IMR-90 (cell line): ENCODE data around the gene HMCES. TPM values are rescaled to one million over a fixed set of nuclear protein-coding genes. Genes with fewer than 3 reads are reported as not detected.

Experiments used
- ATAC-seq: fragments of 200-7000 bp; cut with Tn5 transposase; 2 replicates; pipeline ENCODE4 v1.9.1; 2020; ENCODE audit warnings: low read depth, mild to moderate bottlenecking, moderate library complexity
- BruUV-seq: library from RNA; stranded (reverse); fragments of 400-500 nt; replicated peaks from 2 replicates; lab custom pipeline; 2021; lab: Mats Ljungman, UMichigan
- CTCF ChIA-PET: fragments of 300-600 bp; formaldehyde crosslinking; extraction: SDS; loops from one replicate; lab custom pipeline; 2021; ENCODE audit warnings: antibody characterized with exemption; lab: Yijun Ruan, JAX
- POLR2A ChIA-PET: fragments of 300-600 bp; sonication (Branson Sonifier 250); formaldehyde crosslinking; loops from one replicate; lab custom pipeline; 2022; ENCODE audit warnings: antibody characterized with exemption; ENCODE audit not compliant: unreplicated experiment; lab: Charles Lee
- DNase-seq: peaks from one replicate; pipeline ENCODE4 v3.0.0; 2013
- H2AFZ ChIP-seq: replicated peaks from 2 replicates; pipeline ENCODE3; 2013; ENCODE audit warnings: low read length, mild to moderate bottlenecking; ENCODE audit not compliant: poor library complexity
- H2AK5ac ChIP-seq: 2 replicates; pipeline ENCODE4 v1.6.1; 2013; ENCODE audit warnings: low read depth, low read length, inconsistent platforms
- H2AK9ac ChIP-seq: replicated peaks from 2 replicates; pipeline ENCODE3; 2013; ENCODE audit warnings: mild to moderate bottlenecking, low read depth, low read length, moderate library complexity; ENCODE audit not compliant: poor library complexity
- H2BK120ac ChIP-seq: 2 replicates; pipeline ENCODE4 v1.6.1; 2013; ENCODE audit warnings: low read depth, low read length, inconsistent platforms
- H2BK15ac ChIP-seq: 3 replicates; pipeline ENCODE4 v1.6.1; 2013; ENCODE audit warnings: low read depth, low read length, inconsistent platforms
- H2BK20ac ChIP-seq: 2 replicates; pipeline ENCODE4 v1.6.1; 2013; ENCODE audit warnings: low read depth, mild to moderate bottlenecking, inconsistent platforms, low read length, moderate library complexity
- H2BK5ac ChIP-seq: 2 replicates; pipeline ENCODE4 v1.6.1; 2013; ENCODE audit warnings: mild to moderate bottlenecking, low read depth, low read length, inconsistent platforms; ENCODE audit not compliant: poor library complexity, severe bottlenecking
- H3K14ac ChIP-seq: replicated peaks from 2 replicates; pipeline ENCODE4 v1.6.1; 2013; ENCODE audit warnings: low read depth, low read length, inconsistent platforms
- H3K18ac ChIP-seq: 2 replicates; pipeline ENCODE4 v1.6.1; 2013; ENCODE audit warnings: low read depth, low read length, control low read depth
- H3K23ac ChIP-seq: 2 replicates; pipeline ENCODE4 v1.6.1; 2013; ENCODE audit warnings: low read depth, low read length, inconsistent platforms
- H3K27ac ChIP-seq: 2 replicates; pipeline ENCODE4 v1.5.1; 2013; ENCODE audit warnings: mild to moderate bottlenecking, control low read depth, low read length; ENCODE audit not compliant: insufficient read depth
- H3K27me3 ChIP-seq: 2 replicates; pipeline ENCODE4 v1.6.1; 2013; ENCODE audit warnings: low read length; ENCODE audit not compliant: control insufficient read depth, insufficient read depth
- H3K36me3 ChIP-seq: 2 replicates; pipeline ENCODE4 v1.6.1; 2013; ENCODE audit warnings: low read length, mixed read lengths; ENCODE audit not compliant: control insufficient read depth, insufficient read depth
- H3K4ac ChIP-seq: 2 replicates; pipeline ENCODE4 v1.6.1; 2013; ENCODE audit warnings: low read depth, low read length, inconsistent platforms
- H3K4me1 ChIP-seq: 2 replicates; pipeline ENCODE4 v1.6.1; 2013; ENCODE audit warnings: low read length, mixed read lengths; ENCODE audit not compliant: control insufficient read depth, insufficient read depth
- H3K4me2 ChIP-seq: 2 replicates; pipeline ENCODE4 v1.6.1; 2013; ENCODE audit warnings: low read depth, mild to moderate bottlenecking, control low read depth, low read length, moderate library complexity
- H3K4me3 ChIP-seq: 2 replicates; pipeline ENCODE4 v1.5.1; 2013; ENCODE audit warnings: low read depth, mild to moderate bottlenecking, control low read depth, low read length, moderate library complexity; ENCODE audit not compliant: insufficient read depth
- H3K56ac ChIP-seq: 2 replicates; pipeline ENCODE4 v1.6.1; 2013; ENCODE audit warnings: low read length, inconsistent platforms; ENCODE audit not compliant: insufficient read depth; ENCODE audit errors: extremely low read depth
- H3K79me1 ChIP-seq, 2 experiments: 2 replicates each; pipeline ENCODE4 v1.6.1; 2013; ENCODE audit warnings: low read length in 2 of 2, inconsistent platforms in 1 of 2, low read depth in 1 of 2
- H3K9ac ChIP-seq: 2 replicates; pipeline ENCODE4 v1.6.1; 2013; ENCODE audit warnings: low read depth, low read length, control low read depth
- H3K9me1 ChIP-seq: 2 replicates; pipeline ENCODE4 v1.6.1; 2013; ENCODE audit warnings: low read length, inconsistent platforms; ENCODE audit not compliant: insufficient read depth
- H3K9me3 ChIP-seq: 2 replicates; pipeline ENCODE4 v1.6.1; 2013; ENCODE audit warnings: low read length; ENCODE audit not compliant: control insufficient read depth, insufficient read depth
- H4K20me1 ChIP-seq: 2 replicates; pipeline ENCODE4 v1.6.1; 2013; ENCODE audit warnings: low read length, inconsistent platforms; ENCODE audit not compliant: insufficient read depth
- H4K5ac ChIP-seq: 2 replicates; pipeline ENCODE4 v1.6.1; 2013; ENCODE audit warnings: mild to moderate bottlenecking, low read depth, low read length, control low read depth
- H4K8ac ChIP-seq, 2 experiments: 2 replicates each; pipeline ENCODE4 v1.6.1; 2013; ENCODE audit warnings: low read depth in 2 of 2, low read length in 2 of 2, control low read depth in 1 of 2, inconsistent platforms in 1 of 2
- H4K91ac ChIP-seq: 2 replicates; pipeline ENCODE4 v1.6.1; 2013; ENCODE audit warnings: low read depth, low read length, inconsistent platforms; ENCODE audit not compliant: insufficient read depth
- BHLHE40 ChIP-seq: fragments of 150-350 bp; IDR thresholded peaks from 2 replicates; pipeline ENCODE4 v1.6.1; 2016; ENCODE audit warnings: mild to moderate bottlenecking, low read depth, low read length
- CEBPB ChIP-seq: IDR thresholded peaks from 2 replicates; pipeline ENCODE4 v1.6.1; 2012; ENCODE audit warnings: low read depth, low read length, improper control_type of control experiment
- CHD1 ChIP-seq: IDR thresholded peaks from 2 replicates; pipeline ENCODE4 v1.6.1; 2012; ENCODE audit warnings: low read depth, low read length, improper control_type of control experiment
- FOS ChIP-seq: fragments of 150-350 bp; IDR thresholded peaks from 2 replicates; pipeline ENCODE4 v1.6.1; 2016; ENCODE audit warnings: low read depth, low read length
- MXI1 ChIP-seq: IDR thresholded peaks from 2 replicates; pipeline ENCODE4 v1.6.1; 2012; ENCODE audit warnings: low read depth, mild to moderate bottlenecking, low read length, moderate library complexity, borderline replicate concordance
- NFE2L2 ChIP-seq: fragments of 150-350 bp; IDR thresholded peaks from 2 replicates; pipeline ENCODE4 v1.6.1; 2016; ENCODE audit warnings: low read depth, mild to moderate bottlenecking, low read length
- RAD21 ChIP-seq: IDR thresholded peaks from 2 replicates; pipeline ENCODE4 v1.6.1; 2012; ENCODE audit warnings: low read length, improper control_type of control experiment
- RCOR1 ChIP-seq: IDR thresholded peaks from 2 replicates; pipeline ENCODE4 v1.6.1; 2012; ENCODE audit warnings: mild to moderate bottlenecking, low read length, improper control_type of control experiment; ENCODE audit not compliant: insufficient replicate concordance
- WGBS, 2 experiments: methylation state at CpG; one replicate each; pipeline versions ENCODE4 v1.1.5 to v1.1.7; 2013; ENCODE audit warnings: missing lambda C conversion rate in 2 of 2; ENCODE audit not compliant: insufficient read length in 1 of 2; ENCODE audit errors: extremely low coverage in 2 of 2; 5-methylcytosine and 5-hydroxymethylcytosine counted together
- dilution Hi-C: fragments of 300-500 bp; cut with HindIII; formaldehyde crosslinking; loops from one replicate; pipeline ENCODE4 v1.14.3; 2018; ENCODE audit warnings: low sequenced_read_pairs; ENCODE audit not compliant: unreplicated experiment
- in situ Hi-C: fragments of 300-500 bp; cut with MboI; formaldehyde crosslinking; loops from 3 replicates; pipeline ENCODE4 v1.14.3; 2019; ENCODE audit warnings: low sequenced_read_pairs, inconsistent platforms, mixed read lengths
- intact Hi-C: fragments of 100-400 bp; cut with micrococcal nuclease; formaldehyde crosslinking; loops from 2 replicates; pipeline ENCODE4 v1.10.0; 2022
- polyA plus RNA-seq, 3 experiments: library from polyadenylated mRNA; depleted of rRNA; stranded (reverse); fragments of >200 nt; gene quantifications; 2 replicates each; pipeline ENCODE4 v1.2.3, GENCODE V29; 2012; ENCODE audit warnings: low replicate concordance in 1 of 3
- total RNA-seq: library from RNA; depleted of rRNA; stranded (reverse); fragments of >200 nt; gene quantifications from 2 replicates; pipeline ENCODE4 v1.2.3, GENCODE V29; 2012
- TF ChIP-seq, protein P1 (sequence below): conservative IDR thresholded peaks from 2 replicates; pipeline ENCODE4 v1.5.1; 2012; ENCODE audit warnings: mild to moderate bottlenecking, low read depth, low read length, improper control_type of control experiment
- TF ChIP-seq, protein P2 (sequence below): fragments of 150-350 bp; IDR thresholded peaks from 2 replicates; pipeline ENCODE4 v1.6.1; 2016; ENCODE audit warnings: low read depth, mild to moderate bottlenecking, low read length, moderate library complexity, borderline replicate concordance
- TF ChIP-seq, protein P3 (sequence below): fragments of 150-350 bp; IDR thresholded peaks from 2 replicates; pipeline ENCODE4 v1.6.1; 2017; ENCODE audit warnings: mild to moderate bottlenecking, antibody characterized with exemption, low read length, low read depth

HMCES gene
- total and polyA plus RNA-seq, 2 of the 4 experiments (the other 2 are of a cell fraction): 26.0 to 30.5 TPM

DNA sequence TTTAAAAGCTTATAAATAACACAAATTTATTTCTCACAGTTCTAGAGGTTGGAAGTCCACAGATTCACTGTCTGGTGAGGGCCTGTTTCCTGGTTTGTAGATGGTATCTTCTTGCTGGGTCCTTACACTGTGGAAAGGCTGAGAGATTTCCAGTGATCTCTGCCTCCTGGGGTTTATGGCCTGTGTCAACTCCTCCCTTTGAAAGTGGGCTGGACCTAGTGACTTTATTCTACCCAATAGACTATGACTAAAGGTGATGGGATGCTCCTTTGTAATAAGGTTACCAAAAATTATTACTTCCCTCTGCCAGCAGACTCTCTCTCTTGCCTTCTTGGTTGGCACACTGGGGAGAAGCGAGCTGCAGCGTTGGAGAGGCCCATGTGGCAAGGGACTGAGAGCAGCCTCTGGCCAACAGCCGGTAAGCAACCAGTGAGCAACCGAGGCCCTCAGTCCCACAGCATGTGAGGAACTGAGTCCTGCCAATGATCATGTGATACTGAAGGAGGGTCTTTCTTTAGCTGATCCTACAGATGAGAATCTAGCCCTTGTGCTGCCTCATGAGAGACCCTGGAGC lies 43.2 kb upstream of the HMCES start:
- Histone ChIP-seq H2BK15ac (no peak overlapping the region), H2BK5ac (no peak overlapping the region), H3K56ac (no peak overlapping the region), H3K27ac (no peak overlapping the region), H4K91ac (no peak overlapping the region), H3K23ac (no peak overlapping the region), H2BK20ac (no peak overlapping the region), H3K4me1 (peaks cover 3% of the 10 kb centered on the region), H3K4me2 (no peak overlapping the region), H3K9me1 (peaks cover 6% of the 10 kb centered on the region), H2BK120ac (no peak overlapping the region), H3K18ac (no peak overlapping the region), H2AFZ (no peak overlapping the region), H3K79me1 (peaks cover 0 to 7% of the 10 kb centered on the region in 2 experiments; a peak in 2 of 4 replicates), H3K14ac (no peak overlapping the region), H3K4ac (no peak overlapping the region; the same call in 1 of the 2 replicates), H4K20me1 (no peaks in the 10 kb centered on the region), H2AK5ac (no peak overlapping the region), H2AK9ac (no peak overlapping the region), H3K9ac (no peak overlapping the region), H4K8ac (no peak overlapping the region), H4K5ac (no peak overlapping the region), H3K36me3 (no peaks in the 10 kb centered on the region), H3K4me3 (no peak overlapping the region), H3K9me3 (no peaks in the 10 kb centered on the region), H3K27me3 (no peaks in the 10 kb centered on the region)
- in situ Hi-C loops (no loop called here), intact Hi-C loops (no loop called here), dilution Hi-C loops (no loop called here)
- CTCF ChIA-PET: no interaction called here
- no TSS peak for BruUV-seq
- 92% methylated on average over 3 of the region's 4 CpGs; no CpG with 5 or more reads in 1 of the 2 experiments for WGBS, 2 experiments
- DNase-seq (no peak), ATAC-seq (no peak)
- POLR2A ChIA-PET: no interaction called here
- TF ChIP-seq, protein P1, sequence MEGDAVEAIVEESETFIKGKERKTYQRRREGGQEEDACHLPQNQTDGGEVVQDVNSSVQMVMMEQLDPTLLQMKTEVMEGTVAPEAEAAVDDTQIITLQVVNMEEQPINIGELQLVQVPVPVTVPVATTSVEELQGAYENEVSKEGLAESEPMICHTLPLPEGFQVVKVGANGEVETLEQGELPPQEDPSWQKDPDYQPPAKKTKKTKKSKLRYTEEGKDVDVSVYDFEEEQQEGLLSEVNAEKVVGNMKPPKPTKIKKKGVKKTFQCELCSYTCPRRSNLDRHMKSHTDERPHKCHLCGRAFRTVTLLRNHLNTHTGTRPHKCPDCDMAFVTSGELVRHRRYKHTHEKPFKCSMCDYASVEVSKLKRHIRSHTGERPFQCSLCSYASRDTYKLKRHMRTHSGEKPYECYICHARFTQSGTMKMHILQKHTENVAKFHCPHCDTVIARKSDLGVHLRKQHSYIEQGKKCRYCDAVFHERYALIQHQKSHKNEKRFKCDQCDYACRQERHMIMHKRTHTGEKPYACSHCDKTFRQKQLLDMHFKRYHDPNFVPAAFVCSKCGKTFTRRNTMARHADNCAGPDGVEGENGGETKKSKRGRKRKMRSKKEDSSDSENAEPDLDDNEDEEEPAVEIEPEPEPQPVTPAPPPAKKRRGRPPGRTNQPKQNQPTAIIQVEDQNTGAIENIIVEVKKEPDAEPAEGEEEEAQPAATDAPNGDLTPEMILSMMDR: no peak
- TF ChIP-seq CEBPB (no peak), FOS (no peak), CHD1 (no peak), RAD21 (no peak), BHLHE40 (no peak), RCOR1 (no peak), MXI1 (no peak), NFE2L2 (no peak)
- TF ChIP-seq, protein P2, sequence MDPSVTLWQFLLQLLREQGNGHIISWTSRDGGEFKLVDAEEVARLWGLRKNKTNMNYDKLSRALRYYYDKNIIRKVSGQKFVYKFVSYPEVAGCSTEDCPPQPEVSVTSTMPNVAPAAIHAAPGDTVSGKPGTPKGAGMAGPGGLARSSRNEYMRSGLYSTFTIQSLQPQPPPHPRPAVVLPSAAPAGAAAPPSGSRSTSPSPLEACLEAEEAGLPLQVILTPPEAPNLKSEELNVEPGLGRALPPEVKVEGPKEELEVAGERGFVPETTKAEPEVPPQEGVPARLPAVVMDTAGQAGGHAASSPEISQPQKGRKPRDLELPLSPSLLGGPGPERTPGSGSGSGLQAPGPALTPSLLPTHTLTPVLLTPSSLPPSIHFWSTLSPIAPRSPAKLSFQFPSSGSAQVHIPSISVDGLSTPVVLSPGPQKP: no peak
- TF ChIP-seq, protein P3, sequence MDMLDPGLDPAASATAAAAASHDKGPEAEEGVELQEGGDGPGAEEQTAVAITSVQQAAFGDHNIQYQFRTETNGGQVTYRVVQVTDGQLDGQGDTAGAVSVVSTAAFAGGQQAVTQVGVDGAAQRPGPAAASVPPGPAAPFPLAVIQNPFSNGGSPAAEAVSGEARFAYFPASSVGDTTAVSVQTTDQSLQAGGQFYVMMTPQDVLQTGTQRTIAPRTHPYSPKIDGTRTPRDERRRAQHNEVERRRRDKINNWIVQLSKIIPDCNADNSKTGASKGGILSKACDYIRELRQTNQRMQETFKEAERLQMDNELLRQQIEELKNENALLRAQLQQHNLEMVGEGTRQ: no peak
